Fibroblast of mammary gland (primary cell): ENCODE results near the gene GPR4.
"Not testable (repeated sequence)": the region's sequence is repeated elsewhere in the genome, so short reads cannot be mapped to it uniquely, and the experiment has no call there.

ENCODE experiments used
- DNase-seq: peaks from one replicate; pipeline ENCODE4 v3.0.0-alpha.2; 2010; ENCODE audit warnings: low read depth
- H3K4me3 ChIP-seq: 2 replicates; pipeline ENCODE4 v1.5.1; 2011; ENCODE audit warnings: low read depth, mild to moderate bottlenecking, low read length, moderate library complexity; ENCODE audit not compliant: control insufficient read depth
- TF ChIP-seq, protein P1 (sequence below): conservative IDR thresholded peaks from 2 replicates; pipeline ENCODE4 v1.5.1; 2011; ENCODE audit warnings: low read depth, low read length, inconsistent platforms; ENCODE audit not compliant: control insufficient read depth, insufficient read depth

The GPR4 gene

GRCh38 chr19:45636275-45636674, 34.3 kb upstream of the GPR4 start:
- TF ChIP-seq, protein P1, sequence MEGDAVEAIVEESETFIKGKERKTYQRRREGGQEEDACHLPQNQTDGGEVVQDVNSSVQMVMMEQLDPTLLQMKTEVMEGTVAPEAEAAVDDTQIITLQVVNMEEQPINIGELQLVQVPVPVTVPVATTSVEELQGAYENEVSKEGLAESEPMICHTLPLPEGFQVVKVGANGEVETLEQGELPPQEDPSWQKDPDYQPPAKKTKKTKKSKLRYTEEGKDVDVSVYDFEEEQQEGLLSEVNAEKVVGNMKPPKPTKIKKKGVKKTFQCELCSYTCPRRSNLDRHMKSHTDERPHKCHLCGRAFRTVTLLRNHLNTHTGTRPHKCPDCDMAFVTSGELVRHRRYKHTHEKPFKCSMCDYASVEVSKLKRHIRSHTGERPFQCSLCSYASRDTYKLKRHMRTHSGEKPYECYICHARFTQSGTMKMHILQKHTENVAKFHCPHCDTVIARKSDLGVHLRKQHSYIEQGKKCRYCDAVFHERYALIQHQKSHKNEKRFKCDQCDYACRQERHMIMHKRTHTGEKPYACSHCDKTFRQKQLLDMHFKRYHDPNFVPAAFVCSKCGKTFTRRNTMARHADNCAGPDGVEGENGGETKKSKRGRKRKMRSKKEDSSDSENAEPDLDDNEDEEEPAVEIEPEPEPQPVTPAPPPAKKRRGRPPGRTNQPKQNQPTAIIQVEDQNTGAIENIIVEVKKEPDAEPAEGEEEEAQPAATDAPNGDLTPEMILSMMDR: no peak
- no peak overlapping the region for H3K4me3 ChIP-seq
- no peak for DNase-seq

GRCh38 chr19:45632468-45633196, 30.6 kb upstream of the GPR4 start:
- TF ChIP-seq, protein P1: no peak
- DNase-seq: peak; percentile 84
- H3K4me3 ChIP-seq: no peak overlapping the region

DNA sequence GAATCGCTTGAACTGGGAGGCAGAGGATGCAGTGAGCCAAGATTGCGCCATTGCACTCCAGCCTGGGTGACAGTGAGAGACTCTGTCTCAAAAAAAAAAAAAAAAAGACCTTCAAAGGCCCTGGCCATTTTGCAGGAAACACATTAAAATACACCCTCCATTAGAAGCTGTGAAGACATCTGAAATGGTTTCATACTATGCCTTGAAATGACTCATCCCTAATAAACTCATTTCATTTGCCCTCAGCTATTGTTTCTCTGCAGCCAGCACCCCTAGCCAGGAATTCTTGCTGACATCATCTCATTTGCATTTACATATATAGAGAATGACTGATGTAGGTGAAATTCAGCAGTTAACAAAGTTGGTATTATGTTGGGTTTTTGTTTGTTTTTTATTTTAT, 28.5 kb upstream of the GPR4 start:
- peak; percentile 91 for DNase-seq
- TF ChIP-seq, protein P1: no peak
- H3K4me3 ChIP-seq: no peak overlapping the region

GRCh38 chr19:45629704-45630103, 27.7 kb upstream of the GPR4 start:
- TF ChIP-seq, protein P1: no peak
- DNase-seq: no peak
- H3K4me3 ChIP-seq: no peak overlapping the region

- not testable (repeated sequence) for H3K4me3 ChIP-seq, DNase-seq
Observed at GRCh38 chr19:45628219-45628618, 26.2 kb upstream of the GPR4 start.

- TF ChIP-seq, protein P1: no peak
- no peak for DNase-seq
Observed at GRCh38 chr19:45623984-45624383, 22.0 kb upstream of the GPR4 start.

GRCh38 chr19:45621976-45622503, 20.0 kb upstream of the GPR4 start:
- DNase-seq: no peak
- no peak overlapping the region for H3K4me3 ChIP-seq
- TF ChIP-seq, protein P1: no peak

More at GRCh38 chr19:45623984-45624383, 22.0 kb upstream of the GPR4 start:
- no peak overlapping the region for H3K4me3 ChIP-seq
